Measurements from ENCODE around the gene CYP26B1.

CYP26B1 gene

GRCh38 chr2:72147303-72147971 is at the start of gene CYP26B1:
CYP26B1 (minus strand) TSS chr2:72147862; CDS start chr2:72147834, 28 bp downstream.
- no peak for DNase-seq (ENCODE audit: low spot score)

GRCh38 chr2:72193723-72194122 is 46.1 kb upstream of the CYP26B1 start:
- no peak for DNase-seq (ENCODE audit: low spot score)

- no peak for DNase-seq (ENCODE audit: low spot score)
Observed at GRCh38 chr2:72191441-72191840, 43.8 kb upstream of the CYP26B1 start.

- no peak for DNase-seq (ENCODE audit: low spot score)
Observed at GRCh38 chr2:72185206-72185605, 37.5 kb upstream of the CYP26B1 start.

GRCh38 chr2:72183466-72183865 is 35.8 kb upstream of the CYP26B1 start:
- no peak for DNase-seq (ENCODE audit: low spot score)

GRCh38 chr2:72183016-72183415 is 35.4 kb upstream of the CYP26B1 start:
- no peak for DNase-seq (ENCODE audit: low spot score)

GRCh38 chr2:72182547-72182946 is 34.9 kb upstream of the CYP26B1 start:
- DNase-seq (ENCODE audit: low spot score): no peak

GRCh38 chr2:72181616-72182015 is 34.0 kb upstream of the CYP26B1 start:
- no peak for DNase-seq (ENCODE audit: low spot score)

GRCh38 chr2:72180351-72180750 is 32.7 kb upstream of the CYP26B1 start:
- no peak for DNase-seq (ENCODE audit: low spot score)

- DNase-seq (ENCODE audit: low spot score): no peak
Observed at GRCh38 chr2:72178551-72178950, 30.9 kb upstream of the CYP26B1 start.

- DNase-seq (ENCODE audit: low spot score): no peak
Observed at GRCh38 chr2:72176281-72176680, 28.6 kb upstream of the CYP26B1 start.

- no peak for DNase-seq (ENCODE audit: low spot score)
Observed at GRCh38 chr2:72175636-72176035, 28.0 kb upstream of the CYP26B1 start.

GRCh38 chr2:72173640-72174321 is 26.1 kb upstream of the CYP26B1 start:
- no peak for DNase-seq (ENCODE audit: low spot score)

- DNase-seq (ENCODE audit: low spot score): no peak
Observed at GRCh38 chr2:72172478-72172877, 24.8 kb upstream of the CYP26B1 start.

- no peak for DNase-seq (ENCODE audit: low spot score)
Observed at GRCh38 chr2:72166279-72166678, 18.6 kb upstream of the CYP26B1 start.

GRCh38 chr2:72165792-72166191 is 18.1 kb upstream of the CYP26B1 start:
- DNase-seq (ENCODE audit: low spot score): no peak

- DNase-seq (ENCODE audit: low spot score): no peak
Observed at GRCh38 chr2:72162574-72162973, 14.9 kb upstream of the CYP26B1 start.

- DNase-seq (ENCODE audit: low spot score): no peak
Observed at GRCh38 chr2:72159211-72159993, 11.7 kb upstream of the CYP26B1 start.

GRCh38 chr2:72157871-72158771 is 10.5 kb upstream of the CYP26B1 start:
- DNase-seq (ENCODE audit: low spot score): no peak

GRCh38 chr2:72156872-72157271 is 9.2 kb upstream of the CYP26B1 start:
- no peak for DNase-seq (ENCODE audit: low spot score)

GRCh38 chr2:72155737-72156136 is 8.1 kb upstream of the CYP26B1 start:
- no peak for DNase-seq (ENCODE audit: low spot score)

- DNase-seq (ENCODE audit: low spot score): no peak
Observed at GRCh38 chr2:72155151-72155550, 7.5 kb upstream of the CYP26B1 start.

All from hematopoietic multipotent progenitor cell treated with erythropoietin and hydrocortisone succinate and interleukin-3 and kit ligand, for 15 days (in vitro differentiated cells).